Brain pericyte (primary cell): ENCODE data around the gene TRIP6.
"Not testable (repeated sequence)": the region's sequence is repeated elsewhere in the genome, so short reads cannot be mapped to it uniquely, and the experiment has no call there.

Experiments used
- DNase-seq: peaks from one replicate; pipeline ENCODE4 v3.0.0-alpha.2; 2012; ENCODE audit warnings: low read depth, low spot score

The TRIP6 gene

DNA sequence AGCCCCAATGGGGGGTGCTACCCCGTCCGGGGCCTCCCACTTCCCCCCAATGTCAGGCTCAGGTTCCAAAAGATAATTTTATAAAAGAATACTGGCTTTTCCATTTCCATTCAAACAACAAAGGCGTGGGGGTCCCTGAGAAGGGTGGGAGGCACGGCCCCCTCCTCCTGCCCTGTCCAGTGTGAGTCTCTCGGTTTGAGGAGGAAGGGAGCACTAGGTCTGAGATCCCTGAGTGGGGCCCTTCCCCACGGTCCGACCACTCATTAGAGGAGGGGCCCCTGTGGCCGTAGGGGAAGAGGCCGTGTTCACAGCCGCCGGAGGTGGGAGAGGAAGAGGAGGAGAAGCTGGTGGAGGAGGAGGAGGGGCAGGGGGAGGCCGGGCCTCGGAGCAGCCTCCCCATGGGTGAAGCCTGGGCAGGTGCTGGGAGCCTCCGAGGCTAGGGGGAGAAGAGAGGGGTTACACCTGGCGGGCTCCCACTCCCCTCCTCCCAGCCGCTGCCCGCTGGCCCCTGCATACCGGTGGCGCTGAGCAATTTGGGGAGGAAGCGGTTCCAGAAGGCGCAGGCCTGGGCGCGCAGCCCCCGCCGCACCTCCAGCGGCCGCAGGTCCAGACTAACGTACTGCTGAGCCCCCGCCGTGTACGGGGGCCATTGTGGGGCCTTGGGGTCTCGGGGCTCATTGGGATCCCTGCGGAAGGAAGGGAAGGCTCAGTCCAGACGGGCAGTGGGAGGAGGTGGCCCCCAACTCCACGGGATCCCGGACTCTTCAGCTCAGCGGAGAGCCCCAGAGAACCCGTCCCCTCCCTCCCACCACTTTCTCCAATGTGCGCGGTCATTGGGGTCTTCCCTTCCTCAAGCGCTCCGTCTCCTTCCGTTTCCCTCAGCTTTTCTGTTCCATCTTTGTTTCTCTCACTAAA is 23.7 kb downstream of the TRIP6 start:
- DNase-seq, result no peak

GRCh38 chr7:100891568-100892247 is 24.5 kb downstream of the TRIP6 start:
- DNase-seq, result no peak

DNA sequence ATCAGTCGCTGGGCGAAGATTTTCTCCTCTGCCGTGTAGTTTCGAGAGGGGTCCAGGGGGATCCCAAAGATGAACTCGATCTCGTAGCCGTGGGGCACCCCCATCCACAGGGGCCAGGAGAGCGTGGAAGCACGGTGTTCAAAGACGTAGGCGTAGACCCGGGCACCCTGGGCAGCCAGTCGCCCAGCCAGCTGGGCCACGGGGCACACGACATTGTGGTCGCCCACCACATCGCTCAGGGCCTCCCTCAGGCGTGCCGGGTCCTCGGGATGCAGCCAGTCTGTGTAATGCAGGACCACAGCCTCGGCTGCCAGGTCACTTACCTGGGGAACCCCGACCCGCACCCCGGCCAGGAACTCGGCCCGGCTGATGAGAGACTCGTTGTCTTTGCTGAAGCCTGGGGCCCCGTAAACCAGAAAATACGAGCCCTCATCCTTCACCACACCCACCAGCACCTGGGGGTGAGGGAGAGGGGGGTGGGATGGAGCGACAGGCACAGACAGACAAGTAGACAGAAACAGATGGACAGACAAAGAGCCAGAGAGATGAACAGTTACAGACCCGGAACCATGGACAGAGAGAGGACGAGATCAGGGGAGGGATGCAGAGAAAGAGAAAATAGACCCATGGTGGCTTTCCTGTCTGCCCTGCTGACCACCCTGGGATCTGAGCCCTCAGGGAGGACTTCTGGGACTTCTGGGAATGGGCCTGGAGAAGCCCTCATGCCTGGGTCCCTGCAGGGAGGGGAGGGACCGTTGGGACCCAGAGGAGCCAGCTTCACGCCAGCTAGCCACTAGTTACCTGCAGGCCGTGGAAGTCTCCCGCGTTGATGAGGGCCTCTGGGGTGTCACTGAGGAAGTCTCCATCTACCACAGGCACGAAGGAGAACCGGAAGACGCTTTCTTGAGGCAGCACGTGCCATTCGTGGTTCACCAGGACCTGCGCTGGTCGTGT is 25.5 kb downstream of the TRIP6 start:
- no peak for DNase-seq

DNA sequence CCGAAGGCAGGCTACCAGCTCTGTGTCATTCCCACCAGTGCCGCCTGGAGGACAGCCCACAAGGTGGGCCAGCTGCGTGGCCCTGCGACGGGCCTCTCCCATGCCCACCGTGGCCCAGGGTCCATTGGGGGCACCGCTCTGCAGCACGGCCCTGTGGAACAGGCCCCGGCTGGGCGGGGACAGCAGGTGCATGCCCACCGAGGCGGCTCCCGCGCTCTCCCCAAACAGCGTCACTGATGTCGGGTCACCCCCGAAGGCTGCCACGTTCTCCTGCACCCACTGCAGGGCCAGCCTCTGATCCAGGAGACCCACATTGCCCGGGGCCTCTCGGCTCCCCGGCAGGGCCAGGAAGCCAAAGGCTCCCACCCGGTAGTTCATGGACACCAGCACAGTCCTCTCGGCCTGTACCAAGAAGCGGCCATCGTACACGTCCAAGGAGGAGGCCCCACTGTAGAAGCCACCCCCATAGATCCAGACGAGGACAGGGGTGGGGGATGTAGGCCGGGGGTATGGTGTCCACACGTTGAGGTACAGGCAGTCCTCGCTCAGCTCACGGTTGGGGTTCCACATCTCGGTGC is 26.2 kb downstream of the TRIP6 start:
- DNase-seq, result no peak

GRCh38 chr7:100893910-100894721 is 26.9 kb downstream of the TRIP6 start:
- DNase-seq, result no peak

DNA sequence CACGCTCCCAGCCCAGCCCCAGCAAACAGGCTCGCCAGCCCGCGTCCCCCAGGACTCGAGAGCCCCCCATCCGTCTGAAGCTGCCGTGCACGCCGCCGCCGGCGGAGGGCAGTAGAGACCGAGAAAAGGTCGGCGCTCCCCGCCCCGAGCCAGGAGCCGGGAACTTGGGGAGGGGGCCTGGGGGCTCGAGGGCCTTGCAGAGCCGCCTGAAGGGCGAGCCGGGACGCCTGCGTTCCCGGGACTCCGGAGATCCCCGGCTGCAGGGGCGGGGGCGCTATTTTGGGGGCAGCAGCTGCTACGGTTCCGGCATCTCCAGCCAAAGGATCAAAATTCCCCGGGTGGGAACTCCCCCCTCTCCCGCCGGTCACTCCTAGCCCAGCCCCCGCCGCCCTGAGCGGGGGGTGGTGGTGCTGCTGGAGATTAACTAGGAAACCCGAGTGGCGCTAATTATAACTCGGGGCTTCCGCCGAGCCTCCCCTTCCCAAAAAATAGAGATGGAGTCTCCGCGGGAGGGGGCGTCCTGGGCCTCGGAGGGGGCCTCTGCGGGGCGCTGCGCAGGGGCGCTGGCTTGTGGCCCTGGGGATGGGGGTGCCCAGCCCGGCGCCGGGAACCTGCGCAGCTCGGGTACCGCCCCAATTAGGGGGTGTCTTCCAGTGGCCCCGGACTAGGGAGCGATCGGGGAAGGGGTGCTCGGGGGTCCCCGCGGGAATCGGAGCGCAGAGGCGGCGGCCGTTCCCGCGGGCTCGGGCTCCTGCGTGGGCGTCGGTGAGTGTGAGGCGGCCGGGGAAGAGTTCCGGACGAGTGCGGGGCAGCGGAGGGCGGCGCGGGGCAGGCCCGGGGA is 27.9 kb downstream of the TRIP6 start:
- no peak for DNase-seq

- no peak for DNase-seq
Measured at GRCh38 chr7:100895701-100895955, 28.4 kb downstream of the TRIP6 start, which contains the start of gene ACHE. Gene ACHE, minus strand, starts transcription at chr7:100895888. Its CDS starts 1,656 bp downstream, at chr7:100894232.

DNA sequence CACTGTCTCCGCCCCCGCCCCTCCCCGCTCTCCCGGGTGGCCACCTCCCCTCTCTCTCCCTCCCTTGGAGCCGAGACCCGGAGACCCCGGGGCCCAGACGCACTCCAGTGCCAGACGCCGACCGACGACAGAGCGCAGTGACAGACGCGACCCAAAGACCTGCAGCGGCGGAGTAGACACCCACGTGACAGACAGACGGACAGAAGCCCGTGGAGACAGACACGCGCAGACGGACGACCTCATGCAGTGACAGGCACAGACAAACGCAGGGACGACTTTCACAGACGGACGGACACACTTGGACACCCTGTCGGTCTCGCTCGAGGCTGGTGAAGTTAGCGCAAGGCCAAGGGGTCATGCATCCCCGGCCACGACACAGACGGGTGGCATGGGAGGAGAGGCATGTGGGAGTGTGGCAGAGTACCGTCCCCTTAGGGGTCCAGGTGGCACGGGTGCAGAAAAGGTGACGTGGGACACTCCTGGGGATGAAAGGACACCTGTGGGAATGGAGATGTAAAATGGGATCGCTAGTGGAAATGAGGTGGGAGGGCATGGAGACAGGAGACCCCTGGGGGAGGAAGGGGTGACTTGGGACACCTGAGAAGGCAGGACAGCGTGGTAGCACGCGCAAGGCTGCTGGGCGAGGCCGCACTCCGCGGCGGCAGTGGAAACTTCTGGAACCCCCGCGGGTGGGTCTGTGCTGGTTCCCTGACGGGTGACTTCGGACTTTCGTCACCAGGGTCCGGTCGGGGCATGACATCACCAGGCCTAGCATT is 29.0 kb downstream of the TRIP6 start:
- no peak for DNase-seq

GRCh38 chr7:100896732-100897608 is 29.8 kb downstream of the TRIP6 start:
- no peak for DNase-seq

- DNase-seq, result no peak
Measured at GRCh38 chr7:100897772-100898454, 30.7 kb downstream of the TRIP6 start.

DNA sequence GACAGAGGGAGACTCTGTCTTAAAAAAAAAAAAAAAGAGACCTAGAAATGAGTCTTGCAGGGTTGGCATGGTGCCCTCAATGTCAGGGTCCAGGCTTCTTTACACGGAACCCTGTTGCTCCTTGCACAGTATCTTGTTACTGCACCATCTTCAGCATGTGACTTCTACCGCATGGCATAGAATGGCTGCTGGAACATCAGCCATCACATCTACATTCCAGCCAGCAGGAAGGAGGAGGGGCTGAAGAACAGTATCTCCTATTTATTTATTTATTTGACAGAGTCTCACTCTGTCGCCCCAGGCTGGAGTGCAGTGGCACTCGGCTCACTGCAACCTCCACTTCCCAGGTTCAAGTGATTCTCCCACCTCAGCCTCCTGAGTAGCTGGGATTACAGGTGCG is 32.2 kb downstream of the TRIP6 start:
- no peak for DNase-seq

DNA sequence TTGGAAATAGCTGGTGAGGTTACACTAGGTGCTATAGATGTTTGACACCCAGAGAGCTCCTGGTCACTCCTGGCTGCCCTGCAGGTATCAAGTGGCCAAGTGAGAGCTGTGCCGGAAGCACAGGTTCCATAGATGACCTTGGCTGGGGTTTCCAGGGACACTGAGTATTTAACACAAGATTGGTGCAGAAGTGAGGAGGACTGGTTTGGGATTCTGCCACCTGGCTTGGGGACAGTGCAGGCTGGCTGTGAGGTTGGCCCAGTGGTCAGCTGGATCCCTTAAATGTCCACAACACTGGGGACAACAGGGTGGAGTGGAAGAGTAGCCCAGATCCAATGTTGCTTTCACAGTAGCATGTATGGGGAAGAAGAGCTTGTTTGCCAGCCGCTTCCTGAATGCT is 33.8 kb downstream of the TRIP6 start:
- DNase-seq, result no peak

DNA sequence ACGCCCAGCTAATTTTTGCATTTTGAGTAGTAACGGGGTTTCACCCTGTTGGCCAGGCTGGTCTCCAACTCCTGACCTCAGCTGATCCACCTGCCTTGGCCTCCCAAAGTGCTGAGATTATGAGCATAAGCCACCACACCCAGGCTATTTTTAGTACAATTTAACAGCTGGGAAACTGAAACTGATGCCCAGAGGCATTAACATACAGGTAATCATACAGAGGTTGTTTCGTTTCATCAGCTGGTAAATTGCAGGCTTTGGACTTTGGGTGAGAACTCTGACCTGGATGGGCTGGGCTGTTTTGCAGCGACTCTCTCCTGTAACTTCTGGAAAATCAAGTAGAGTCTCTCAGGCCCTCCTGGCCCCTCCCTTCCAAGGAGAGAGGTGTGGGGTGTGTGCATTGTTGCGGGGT is 34.7 kb downstream of the TRIP6 start:
- DNase-seq, result no peak

- DNase-seq, result no peak
Measured at GRCh38 chr7:100902638-100903037, 35.5 kb downstream of the TRIP6 start.

DNA sequence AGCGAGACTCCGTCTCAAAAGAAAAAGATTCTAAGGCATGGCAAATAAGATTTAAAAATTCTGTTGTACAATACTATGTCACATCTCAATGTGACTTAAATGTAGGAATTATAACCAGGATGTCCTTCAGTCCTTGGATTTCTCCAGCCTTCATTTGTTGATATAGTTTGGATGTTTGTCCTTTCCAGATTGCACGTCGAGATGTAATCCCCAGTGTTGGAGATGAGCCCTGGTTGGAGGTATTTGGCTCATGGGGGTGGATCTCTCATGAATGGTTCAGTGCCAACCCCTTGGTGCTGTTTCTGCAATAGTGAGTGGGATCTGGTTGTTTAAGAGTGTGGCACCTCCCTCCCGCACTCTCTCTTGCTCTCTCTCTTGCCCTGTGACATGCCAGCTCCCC is 41.3 kb downstream of the TRIP6 start:
- DNase-seq, result no peak

DNA sequence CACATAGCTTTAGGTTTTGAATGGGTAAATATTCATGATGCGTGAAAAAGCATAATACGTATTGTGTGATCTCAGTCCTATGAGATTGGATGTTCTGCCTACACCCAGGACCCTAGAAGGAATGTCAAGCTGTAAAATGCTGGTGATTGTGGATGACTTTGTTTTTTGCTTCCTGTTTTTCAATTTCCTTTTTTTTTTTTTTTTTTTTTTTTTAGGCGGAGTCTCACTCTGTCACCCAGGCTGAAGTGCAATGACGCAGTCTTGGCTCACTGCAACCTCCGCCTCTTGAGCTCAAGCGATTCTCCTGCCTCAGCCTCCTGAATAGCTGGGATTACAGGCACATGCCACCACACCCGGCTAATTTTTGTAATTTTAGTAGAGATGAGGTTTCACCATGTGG is 43.3 kb downstream of the TRIP6 start:
- not testable (repeated sequence) for DNase-seq

DNA sequence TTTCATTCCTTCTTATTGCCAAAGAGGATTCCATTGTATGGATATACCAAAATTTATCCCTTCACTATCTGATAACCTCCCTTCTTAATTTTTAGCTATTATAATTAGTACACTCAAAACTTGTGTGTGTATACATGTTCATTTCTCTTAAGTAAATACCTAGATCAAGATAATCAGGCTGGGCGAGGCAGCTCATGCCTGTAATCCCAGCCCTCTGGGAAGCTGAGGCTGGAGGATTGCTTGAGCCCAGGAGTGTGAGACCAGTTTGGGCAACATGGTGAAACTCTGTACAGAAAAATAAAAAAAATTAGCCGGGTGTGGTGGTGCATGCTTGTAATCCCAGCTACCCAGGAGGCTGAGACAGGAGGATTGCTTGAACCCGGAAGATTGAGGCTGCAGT is 44.3 kb downstream of the TRIP6 start:
- DNase-seq, result no peak
